Head of caudate nucleus (tissue), 42 donors: ENCODE data around the gene SLIT1.

ENCODE experiments used
- DNase-seq, 42 donors: peaks; one replicate each; pipeline versions ENCODE4 v3.0.0 to v3.0.0-alpha.2; 2020 to 2021; ENCODE audit warnings: mixed read lengths in 7 of 42
- intact Hi-C: fragments of 100-400 bp; cut with DNase I; formaldehyde crosslinking; loops from one replicate; pipeline ENCODE4 v1.15.0; 2022

The SLIT1 gene

DNA sequence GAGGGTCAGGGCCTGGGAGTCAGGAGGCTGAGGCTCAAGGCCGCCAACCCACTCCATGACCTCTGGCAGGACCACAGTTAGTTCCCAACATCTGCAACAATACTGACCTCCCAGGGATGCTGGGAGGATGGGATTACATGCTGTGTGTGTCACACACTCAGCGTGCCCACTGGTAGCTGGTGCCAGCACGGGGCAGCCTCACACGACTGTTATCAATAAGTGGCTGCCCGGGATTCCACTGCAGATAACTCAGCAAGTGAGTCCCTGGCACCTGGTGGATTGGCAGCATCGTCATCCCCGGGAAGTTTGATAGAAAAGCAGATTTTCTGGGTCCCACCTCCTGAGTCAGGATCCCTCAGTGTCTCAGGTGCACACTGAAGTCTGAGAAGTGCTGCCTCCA, 110.3 kb downstream of the SLIT1 start:
- DNase-seq = no peak
- intact Hi-C loops = no loop called here

DNA sequence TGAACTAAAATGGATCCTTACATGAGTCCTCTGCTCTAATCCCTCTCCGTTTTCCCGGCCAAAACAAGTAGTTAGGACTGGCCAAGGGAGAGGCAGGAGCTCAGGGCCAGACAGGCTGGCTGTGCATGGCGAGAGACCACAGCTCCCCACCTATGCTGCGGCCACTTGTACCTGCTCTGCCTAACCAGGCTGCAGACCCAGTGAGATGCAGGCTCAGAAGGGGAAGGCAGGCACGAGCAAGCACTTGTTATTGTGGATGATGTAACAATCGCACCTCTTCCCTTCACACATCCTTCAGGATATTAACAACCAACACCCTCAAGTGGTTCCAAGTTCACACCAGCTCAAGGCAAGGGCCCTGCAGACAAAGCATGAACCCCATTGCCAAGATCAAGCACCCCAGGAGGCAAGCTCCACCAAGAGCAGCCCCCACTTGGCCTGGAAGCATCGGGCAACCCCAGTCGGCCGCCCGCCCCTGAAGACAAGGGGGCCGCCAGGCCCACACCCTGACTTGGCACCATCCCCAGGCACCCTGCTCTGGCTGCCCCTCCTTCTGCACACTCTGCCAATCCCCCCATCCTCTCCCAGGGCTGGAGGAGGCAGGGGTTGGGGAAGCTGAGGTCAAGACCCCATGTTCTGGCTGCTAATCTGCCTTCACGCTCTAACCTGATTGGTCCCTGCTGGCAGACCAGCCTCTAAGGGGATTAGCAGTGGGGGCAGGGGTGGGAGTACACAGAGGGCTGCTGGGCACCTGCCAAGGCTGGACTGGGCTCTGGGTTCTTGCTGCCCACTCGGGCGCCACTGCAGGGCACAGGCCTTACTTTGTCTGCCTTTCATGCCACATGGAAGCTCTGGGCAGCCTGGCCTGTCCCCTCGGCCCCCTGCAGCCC, 111.3 kb downstream of the SLIT1 start:
- intact Hi-C loops = no loop called here
- peak in 16 of 42 donors; percentile 24 to 68 (median 50) for DNase-seq

DNA sequence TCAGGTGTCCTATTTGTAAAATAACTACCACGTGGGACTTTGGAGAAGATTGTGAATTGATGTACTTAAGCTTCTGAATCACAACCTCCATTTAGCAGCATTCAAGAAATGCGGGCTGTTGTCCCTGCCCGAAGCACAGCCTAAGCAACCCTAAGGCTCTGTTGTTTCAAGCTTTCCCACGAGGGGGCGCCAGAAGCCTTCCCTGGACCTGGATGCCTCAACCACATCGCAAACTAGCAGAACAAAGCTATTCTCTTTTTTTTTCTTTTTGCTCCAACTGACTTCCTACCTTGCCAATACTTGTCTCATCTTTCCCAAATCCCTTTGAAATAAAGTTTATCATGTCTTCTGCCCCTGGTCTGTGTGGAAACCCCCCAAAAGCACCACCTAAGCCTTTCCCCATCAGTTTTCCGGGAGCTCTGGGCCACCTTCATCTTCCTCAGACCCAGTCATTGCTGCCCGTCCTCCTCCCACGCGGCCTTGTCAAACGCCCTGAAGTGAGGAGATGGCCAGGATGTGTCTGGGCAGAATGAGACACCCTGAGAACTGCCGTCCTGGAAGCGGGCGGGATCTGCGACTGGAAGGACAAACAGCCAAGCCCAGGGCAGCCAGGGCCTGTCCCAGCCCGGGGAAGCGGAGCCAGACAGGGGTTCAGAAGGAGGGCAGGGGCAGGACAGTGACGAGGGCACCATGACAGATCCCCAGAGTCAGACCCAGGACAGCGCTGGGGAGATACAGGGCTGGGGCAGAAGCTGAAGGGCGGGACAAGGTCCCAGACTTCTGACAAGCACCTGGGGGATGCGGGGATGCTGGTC, 112.7 kb downstream of the SLIT1 start:
- intact Hi-C loops = loop anchor here (2.0 kb wide), 1 partner anchor 138 kb away; no protein-coding TSS in a partner anchor
- peak; percentile 59 to 95 (median 91) for DNase-seq

DNA sequence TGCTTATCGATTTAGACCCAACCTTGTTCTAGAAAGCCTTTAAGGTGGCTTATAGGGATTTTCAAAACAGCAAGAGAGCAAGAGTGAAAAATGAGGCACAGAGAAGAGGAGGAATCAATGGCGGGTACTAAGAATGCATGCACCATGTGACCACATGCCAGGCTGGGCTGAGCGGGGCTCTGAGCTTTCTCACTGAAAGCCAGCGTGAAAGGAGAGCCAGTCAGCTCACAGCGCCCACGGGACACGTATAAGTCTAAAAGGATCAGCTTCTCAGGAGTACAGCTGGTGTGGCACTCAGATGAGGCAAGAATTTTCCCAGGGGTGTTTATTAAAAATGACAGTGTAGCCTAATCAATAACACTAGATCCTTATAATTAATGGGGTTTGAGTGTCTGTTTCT, 114.3 kb downstream of the SLIT1 start:
- no peak for DNase-seq
- intact Hi-C loops = no loop called here

DNA sequence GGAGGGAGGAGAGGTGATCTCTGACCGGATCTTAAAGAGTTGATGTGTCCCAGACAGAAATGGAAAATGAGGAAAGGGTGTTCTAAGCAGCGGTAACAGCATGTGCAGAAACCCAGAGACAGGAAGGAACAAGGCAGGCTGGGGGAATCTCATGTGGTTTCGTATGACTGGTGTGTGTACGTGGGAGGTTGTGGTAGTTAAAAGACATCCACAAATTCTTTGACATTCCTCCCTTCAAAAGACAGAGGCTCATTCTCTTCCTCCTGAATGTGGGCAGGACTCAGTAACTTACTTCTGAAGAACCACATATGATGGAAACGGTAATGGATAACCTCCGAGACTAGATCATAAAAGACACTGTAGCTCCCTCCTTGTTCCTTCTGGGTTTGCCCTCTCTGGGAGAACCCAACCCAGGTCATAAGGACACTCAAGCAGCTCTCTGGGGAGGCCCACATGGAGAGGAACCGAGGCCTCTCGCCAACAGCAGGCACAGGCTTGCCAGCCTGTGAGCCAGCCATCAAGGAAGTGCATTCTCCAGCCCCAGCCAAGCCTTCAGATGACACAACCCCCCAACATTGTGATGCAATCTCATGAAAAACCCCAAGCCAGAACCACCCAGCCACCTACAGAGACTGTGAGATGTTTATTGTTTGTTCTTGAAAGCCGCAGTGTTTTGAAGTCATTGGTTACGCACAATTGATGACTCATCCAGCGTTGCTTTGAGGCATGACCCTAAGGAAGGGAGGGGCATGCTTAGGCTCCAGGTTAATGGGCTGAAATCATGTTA, 116.0 kb downstream of the SLIT1 start:
- DNase-seq = no peak
- intact Hi-C loops = no loop called here

DNA sequence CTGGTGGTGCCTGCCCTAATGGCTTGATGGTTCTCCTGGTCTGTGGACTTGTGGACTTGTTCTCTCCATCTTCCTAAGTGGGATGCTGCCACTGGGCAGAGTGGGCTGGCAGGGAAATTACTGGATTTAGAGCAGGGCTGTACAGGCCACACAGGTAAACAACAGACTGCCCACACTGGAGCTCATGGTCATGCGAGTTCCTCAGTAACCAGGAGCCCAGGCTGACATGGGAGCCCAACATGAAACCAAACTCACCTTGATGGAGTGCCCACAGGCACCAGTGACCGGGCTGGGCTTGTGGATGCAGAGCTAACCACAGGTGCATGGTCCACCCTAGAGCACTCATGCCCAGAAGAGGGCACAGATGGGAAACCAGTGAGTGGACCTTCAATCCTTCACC, 116.7 kb downstream of the SLIT1 start:
- no peak for DNase-seq
- intact Hi-C loops = no loop called here

DNA sequence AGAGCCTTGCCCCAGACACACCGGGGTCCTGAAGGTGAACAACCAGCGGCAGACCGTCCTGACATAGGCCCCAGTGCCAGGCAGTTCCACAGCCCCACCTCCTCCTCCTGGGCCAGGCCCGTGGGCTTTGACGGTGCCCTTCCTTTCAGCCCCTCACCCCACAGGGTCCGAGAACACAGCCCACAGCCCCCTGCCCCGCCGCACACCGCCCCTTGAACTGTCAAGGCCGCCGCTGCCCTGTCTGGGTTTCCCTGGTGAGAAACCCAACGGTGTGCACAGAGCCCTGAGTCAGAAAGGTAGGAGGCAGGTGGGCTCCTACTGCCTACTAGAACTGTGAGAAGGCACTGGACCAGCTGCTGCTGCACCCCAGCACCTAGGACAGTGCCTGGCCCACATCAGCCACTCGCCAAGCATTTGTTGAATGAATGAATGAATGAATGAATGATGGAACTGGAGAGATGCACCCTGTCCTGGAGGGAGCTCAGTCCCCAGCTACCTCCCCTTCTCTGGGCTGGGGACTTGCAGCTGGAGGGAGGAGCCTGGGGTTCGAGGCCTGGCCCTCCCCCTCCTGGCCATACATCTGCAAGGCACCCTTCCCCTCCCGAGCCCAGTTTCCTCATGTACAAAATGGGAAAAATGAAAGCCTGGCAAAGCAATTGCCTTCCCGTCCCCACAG, 117.9 kb downstream of the SLIT1 start:
- no peak for DNase-seq
- intact Hi-C loops = no loop called here

DNA sequence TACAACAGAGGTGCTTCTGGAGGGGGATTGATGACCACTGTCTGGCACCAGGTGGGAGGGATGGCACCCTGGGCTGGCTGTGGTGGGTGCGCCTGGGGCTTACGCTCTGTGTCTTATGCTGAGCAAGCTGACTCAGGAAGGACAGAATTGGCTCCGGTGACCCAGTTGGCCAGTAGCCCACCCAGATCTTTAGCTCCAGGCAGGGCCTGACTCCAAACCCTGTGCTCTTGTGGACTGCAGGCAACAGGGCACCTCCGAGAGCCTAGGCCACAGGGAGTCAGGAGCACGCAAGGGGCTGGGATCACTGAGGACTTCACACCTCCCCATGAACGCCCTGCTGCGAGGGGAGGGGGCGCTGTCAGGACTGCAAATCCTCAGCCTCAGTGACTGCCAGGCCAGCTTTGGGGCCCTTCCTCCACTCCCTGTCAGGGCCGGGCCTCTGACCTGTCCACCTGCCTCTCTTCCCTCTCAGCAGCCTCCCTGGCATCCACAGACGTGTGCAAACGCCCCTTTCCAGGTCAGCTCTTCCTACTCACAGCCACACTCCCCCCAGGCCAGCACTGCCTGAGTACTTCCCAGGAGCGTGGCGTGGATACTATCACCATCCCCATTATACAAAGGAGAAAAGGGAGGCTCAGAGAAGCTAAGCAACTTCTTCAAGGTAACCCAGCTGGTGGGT, 118.7 kb downstream of the SLIT1 start:
- intact Hi-C loops = no loop called here
- DNase-seq = peak in 1 of 42 donors; percentile 32

DNA sequence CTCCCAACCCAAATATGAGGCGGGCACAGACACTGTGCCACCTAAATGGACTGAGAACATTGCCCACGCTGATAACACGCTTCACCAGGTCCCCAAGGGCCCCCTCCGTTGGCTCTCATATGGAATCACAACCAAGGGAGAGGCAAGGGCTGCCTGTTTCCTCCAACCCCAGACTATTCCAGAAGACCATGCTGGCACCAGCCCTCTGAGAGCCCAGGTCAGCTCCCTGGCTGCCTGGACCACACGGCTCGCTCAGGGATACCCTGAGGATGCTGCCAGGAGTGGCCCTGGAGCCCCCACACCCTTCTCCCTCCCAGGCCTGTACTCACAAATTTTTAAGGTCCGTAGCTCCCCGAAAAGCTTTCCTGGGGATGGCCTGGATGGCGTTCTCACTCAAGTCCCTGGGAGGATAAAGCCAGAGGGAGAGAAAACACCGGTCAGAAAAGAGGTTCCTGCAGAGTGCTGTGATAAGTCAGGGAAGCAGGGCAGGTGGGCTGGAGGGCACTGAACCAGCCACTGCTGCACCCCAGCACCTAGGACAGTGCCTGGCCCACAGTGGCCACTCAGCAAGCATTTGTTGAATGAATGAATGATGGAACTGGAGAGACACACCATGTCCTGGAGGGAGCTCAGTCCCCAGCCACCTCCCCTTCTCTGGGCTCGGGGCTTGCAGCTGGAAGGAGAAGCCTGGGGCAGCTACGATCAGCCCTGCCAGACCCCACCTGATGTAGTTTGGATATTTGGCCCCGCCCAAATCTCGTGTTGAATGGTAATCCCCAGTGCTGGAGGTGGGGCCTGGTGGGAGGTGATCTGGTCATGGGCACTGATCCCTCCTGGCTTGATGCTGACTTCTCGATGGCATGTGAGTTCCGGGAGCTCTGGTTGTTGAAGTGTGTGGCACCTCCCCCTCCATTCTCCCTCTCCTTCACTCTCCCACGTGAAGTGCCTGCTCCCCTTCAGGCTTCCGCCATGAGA, 119.8 kb downstream of the SLIT1 start:
- DNase-seq = peak in 2 of 42 donors; percentile 29 to 37
- intact Hi-C loops = no loop called here

DNA sequence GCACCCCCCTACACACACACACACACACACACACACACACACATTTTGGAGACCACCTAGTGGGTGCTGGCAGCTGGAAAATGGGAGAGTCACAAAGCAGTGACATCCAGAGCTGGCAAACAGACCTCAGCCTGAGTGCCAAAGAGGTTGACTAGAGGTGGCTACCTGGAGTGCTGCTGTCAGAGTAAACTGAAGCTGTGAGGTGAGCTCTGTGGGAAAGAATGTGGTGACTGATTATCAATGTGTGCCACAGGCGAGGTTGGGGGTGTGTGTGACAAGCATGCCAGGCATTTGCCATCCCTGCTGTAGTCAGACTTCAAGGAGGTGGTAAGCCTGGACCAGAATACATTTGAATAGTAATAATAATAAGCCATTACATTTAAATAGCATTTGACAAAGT, 120.6 kb downstream of the SLIT1 start:
- intact Hi-C loops = no loop called here
- peak in 2 of 42 donors; percentile 35 to 39 for DNase-seq

DNA sequence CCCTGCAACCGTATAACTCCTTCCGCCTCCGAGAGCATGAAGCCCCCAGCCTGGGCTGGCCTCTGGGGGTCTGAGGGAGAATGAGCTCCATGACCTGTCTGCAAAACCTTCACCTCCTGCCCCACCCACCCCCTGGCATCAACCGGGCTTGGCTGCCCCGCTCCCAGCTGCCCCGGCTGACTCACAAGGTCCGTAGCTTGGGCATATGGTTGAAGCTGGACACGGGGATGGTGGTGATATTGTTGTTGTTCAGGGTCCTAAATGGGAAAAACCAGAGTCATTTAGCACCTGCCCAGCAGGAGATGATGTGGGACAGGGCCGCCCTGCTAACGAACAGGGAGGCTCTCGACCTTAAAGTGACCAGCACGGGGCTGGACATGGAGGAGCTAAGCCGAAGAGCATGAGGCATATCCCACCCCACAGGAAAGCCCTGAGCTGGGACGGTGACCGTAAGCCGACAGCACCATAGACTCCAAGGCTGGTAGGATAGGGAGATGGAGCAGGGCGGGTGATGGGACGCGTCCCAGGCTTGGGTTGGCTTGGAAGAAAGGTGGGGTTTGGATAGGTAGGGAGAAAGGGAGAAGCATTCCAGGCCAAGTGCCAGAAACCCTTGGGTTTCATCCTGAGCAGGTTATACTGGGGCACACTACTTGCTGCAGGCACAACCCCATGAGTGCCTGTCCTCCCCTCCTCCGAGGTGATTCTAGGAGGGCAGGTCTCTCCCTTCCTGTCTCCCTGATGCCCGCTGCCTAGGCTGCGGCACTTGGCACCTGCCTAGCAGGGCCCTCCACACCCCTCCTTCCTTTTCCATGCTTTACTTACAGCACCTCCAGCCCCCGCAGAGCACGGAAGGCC, 121.5 kb downstream of the SLIT1 start:
- no peak for DNase-seq
- intact Hi-C loops = no loop called here

DNA sequence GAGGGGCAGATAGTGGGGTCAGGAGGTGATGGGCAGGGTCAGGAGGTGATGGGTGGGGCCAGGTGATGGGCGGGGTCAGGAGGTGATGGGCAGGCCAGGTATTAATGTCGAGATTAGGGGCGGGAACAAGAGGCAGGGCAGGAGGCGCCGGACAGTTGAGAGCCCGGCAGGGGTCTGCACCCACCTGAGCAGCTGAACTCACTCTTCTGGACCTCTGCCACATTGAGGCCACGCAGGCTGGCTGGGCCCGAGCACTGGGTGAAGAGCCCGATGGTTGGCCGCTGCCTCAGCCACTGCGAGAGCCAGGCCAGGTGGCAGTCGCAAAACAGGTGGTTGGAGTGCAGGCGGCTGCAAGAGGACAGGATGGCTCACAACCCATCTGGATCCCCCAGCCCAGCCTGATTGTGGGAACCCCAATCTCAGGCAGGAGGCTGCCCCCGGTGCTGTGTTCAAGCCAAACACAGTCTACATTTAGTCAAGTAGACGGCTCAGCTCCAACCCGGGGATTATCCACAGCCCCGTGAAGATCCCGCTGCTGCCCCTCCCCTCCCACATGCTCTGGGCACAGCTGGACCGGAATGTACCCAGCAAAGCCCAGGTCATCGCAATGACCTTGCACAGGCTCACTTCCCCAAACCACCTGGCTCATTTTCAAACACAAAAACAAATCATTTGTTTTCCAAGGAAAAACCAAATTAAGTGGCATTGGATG, 122.3 kb downstream of the SLIT1 start:
- intact Hi-C loops = no loop called here

DNA sequence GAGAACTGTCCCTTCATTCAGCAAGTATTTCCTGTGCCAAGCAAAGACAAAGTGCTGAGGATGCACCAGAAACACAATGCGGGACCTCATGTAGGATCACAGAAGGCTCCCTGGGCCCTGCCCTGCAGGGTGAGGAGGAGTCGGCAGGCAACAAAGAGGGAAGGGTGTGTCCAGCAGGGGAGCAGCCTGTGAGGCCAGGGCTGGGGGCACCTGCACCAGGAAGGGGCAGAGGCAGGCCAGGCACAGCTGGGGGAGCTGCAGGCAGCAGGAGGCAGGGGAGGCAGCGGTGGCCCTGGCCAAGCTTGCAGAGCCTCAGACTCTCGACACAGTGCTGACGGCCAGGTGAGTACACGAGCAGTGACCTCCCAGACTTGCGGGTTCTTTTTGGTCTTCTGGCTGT, 123.3 kb downstream of the SLIT1 start:
- DNase-seq = no peak
- intact Hi-C loops = no loop called here

More for the DNA sequence above, 122.3 kb downstream of the SLIT1 start:
- no peak for DNase-seq

DNA sequence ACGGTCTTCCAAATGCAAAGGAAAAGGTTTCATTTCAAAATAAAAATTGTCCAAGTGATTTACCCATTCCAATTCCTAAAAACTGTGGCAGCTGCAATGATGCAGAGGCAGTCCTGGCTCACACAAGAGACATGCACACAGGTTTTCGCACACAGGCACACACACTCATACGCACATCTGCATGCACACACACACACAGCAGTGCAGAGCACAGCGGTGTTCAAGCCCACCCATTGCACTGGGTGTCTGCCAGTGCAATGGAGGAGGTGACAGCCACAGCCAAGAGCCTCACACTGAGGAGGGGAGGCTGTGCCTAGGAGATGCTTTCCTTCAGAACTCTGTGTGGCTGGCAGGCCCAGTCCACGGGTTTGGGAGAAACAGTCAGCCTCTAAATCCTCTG, 123.7 kb downstream of the SLIT1 start:
- no peak for DNase-seq
- intact Hi-C loops = no loop called here

DNA sequence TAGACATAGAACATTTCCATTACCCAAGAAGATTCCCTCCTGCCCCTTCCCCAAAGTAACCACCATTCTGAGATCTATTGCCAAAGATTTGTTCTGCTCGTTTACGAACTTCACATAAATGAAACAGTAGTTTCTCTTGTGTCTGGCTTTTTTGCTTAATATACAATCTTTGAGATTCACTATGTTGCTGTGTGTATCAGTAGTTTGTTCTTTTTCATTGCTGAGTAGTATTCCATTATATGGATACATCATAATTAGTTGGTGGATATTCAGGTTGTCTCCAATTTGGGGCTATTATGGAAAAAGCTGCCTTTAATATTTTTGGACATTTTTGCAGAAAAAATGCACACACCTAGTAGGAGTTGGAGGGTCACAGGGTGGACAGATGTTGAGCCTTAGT, 124.3 kb downstream of the SLIT1 start:
- intact Hi-C loops = no loop called here
- DNase-seq = no peak
